Measurements from ENCODE around the gene PRKN.
"Not testable (repeated sequence)": the region's sequence is repeated elsewhere in the genome, so short reads cannot be mapped to it uniquely, and the experiment has no call there.

The PRKN gene

DNA sequence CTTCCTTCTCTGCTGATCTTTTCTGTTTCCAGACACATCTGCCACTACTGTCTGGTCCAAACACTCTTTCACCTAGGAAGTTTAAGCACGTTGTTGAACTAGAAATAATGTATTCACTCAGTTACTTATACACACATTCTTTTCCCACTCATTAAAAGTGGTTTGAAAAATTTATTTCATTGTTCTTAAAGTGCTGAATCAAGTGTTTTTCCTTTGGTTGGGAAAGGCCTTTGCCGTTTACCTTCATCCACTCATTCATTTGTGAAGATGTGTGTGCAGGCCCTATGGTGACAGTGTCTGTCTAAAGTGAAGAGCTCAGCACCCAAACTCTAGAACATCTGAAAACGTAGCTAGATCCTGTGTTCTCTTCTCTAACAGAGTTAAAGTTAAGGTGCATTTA, 1389.6 kb downstream of the PRKN start:
- no peak overlapping the region for H3K4me3 ChIP-seq (ENCODE audit: low read depth, low read length)
- TF ChIP-seq, protein P1, sequence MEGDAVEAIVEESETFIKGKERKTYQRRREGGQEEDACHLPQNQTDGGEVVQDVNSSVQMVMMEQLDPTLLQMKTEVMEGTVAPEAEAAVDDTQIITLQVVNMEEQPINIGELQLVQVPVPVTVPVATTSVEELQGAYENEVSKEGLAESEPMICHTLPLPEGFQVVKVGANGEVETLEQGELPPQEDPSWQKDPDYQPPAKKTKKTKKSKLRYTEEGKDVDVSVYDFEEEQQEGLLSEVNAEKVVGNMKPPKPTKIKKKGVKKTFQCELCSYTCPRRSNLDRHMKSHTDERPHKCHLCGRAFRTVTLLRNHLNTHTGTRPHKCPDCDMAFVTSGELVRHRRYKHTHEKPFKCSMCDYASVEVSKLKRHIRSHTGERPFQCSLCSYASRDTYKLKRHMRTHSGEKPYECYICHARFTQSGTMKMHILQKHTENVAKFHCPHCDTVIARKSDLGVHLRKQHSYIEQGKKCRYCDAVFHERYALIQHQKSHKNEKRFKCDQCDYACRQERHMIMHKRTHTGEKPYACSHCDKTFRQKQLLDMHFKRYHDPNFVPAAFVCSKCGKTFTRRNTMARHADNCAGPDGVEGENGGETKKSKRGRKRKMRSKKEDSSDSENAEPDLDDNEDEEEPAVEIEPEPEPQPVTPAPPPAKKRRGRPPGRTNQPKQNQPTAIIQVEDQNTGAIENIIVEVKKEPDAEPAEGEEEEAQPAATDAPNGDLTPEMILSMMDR (IDR thresholded peaks at IDR 0.05; ENCODE audit: low read depth, low read length), result no peak
- DNase-seq (ENCODE audit: low read depth, low spot score), result no peak
- in situ Hi-C loops (cut with HindIII; ENCODE audit: low sequenced_read_pairs), result no loop called here

DNA sequence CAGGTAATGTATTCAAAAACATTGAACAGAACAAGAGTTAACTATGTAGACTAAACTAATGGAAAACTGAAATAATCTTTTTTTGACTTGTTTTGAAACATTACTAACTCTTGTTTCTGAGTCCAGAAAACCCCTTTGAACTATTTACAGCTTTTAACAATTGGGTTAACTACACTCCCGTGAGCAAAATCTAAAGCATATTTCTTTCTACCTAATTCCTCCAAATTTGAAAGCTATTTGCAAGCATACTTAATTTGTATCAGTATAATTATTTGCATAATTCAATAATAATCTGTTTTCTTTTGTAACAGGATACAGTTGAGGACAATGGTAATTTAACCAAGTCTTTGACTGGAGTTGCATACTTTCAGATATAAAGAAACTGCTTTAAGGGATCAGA, 1391.1 kb downstream of the PRKN start:
- TF ChIP-seq, protein P1 (IDR thresholded peaks at IDR 0.05; ENCODE audit: low read depth, low read length), result no peak
- DNase-seq (ENCODE audit: low read depth, low spot score), result no peak
- in situ Hi-C loops (cut with HindIII; ENCODE audit: low sequenced_read_pairs), result no loop called here

GRCh38 chr6:161333410-161333809, 1394.2 kb downstream of the PRKN start:
- in situ Hi-C loops (cut with HindIII; ENCODE audit: low sequenced_read_pairs), result no loop called here

More for the DNA sequence above, 1391.1 kb downstream of the PRKN start:
- H3K4me3 ChIP-seq (ENCODE audit: low read depth, low read length), result no peak overlapping the region

GRCh38 chr6:161331402-161332081, 1396.0 kb downstream of the PRKN start:
- in situ Hi-C loops (cut with HindIII; ENCODE audit: low sequenced_read_pairs); H3K4me3 ChIP-seq (ENCODE audit: low read depth, low read length); DNase-seq (ENCODE audit: low read depth, low spot score): not testable (repeated sequence)

More at GRCh38 chr6:161333410-161333809, 1394.2 kb downstream of the PRKN start:
- TF ChIP-seq, protein P1 (IDR thresholded peaks at IDR 0.05; ENCODE audit: low read depth, low read length), result no peak
- no peak for DNase-seq (ENCODE audit: low read depth, low spot score)
- no peak overlapping the region for H3K4me3 ChIP-seq (ENCODE audit: low read depth, low read length)

DNA sequence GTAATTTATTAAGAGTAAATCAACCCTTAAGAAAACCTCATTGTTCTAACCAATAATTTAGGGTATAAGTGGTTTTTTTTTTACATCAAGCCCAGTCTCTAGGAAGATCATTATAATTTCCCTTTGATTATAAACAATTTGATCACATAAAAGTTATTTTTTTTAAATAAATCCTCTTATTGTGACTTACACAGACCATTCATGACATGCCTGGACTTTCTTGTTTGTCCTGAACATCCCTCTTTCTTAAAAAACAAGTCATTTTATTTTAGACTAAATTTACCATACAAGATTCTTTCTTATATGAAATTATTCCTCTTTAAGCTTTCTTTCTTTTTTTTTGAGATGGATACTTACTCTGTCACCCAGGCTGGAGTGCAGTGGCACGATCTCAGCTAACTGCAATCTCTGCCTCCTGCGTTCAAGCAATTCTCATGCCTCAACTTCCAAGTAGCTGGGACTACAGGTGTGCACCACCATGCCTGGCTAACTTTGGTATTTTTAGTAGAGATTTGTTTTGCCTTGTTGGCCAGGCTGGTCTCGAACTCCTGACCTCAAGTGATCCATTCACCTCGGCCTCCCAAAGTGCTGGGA, 1400.1 kb downstream of the PRKN start:
- TF ChIP-seq, protein P1 (IDR thresholded peaks at IDR 0.05; ENCODE audit: low read depth, low read length), result no peak
- peak; percentile 23 for DNase-seq (ENCODE audit: low read depth, low spot score)
- in situ Hi-C loops (cut with HindIII; ENCODE audit: low sequenced_read_pairs), result no loop called here
- H3K4me3 ChIP-seq (ENCODE audit: low read depth, low read length), result no peak overlapping the region

DNA sequence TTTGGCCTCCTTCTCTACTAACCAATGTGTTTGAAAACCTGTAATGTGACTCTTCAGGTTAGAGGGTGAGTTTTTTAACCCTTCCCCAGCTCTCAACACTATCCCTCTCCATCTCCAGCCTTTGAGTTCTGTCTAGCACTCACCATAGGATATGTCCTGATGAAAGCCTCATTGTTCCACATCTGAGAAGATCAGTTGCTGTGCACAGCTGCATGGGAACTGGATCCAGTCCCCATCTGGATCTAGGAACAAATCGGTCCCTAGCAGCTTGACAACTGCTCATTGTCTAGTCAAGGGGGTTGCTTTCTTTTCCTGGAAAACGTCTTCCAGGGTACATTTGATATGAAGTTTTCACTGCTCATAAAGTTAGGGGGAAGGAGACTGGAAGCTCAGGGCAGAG, 1408.3 kb downstream of the PRKN start:
- no peak overlapping the region for H3K4me3 ChIP-seq (ENCODE audit: low read depth, low read length)
- no peak for DNase-seq (ENCODE audit: low read depth, low spot score)
- in situ Hi-C loops (cut with HindIII; ENCODE audit: low sequenced_read_pairs), result no loop called here
- TF ChIP-seq, protein P1 (IDR thresholded peaks at IDR 0.05; ENCODE audit: low read depth, low read length), result no peak

DNA sequence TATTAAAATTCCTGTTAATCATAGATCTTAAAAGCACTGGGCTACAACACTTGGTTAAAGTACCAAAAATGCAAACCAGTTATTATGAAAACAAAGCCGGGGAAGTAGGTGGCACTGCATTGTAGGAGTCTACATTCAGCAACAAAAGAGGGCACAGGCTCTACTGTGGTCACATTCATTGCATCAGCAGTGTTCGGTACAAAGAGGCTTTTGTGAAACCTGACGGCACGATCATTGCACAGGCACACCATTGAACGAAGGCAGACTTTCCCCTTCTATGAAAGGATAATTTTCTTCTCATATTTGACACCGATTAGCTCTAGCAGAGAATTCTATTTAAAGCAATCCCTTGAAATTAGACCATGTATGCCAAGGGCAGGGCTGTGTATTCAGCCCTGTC, 1409.1 kb downstream of the PRKN start:
- no peak for DNase-seq (ENCODE audit: low read depth, low spot score)
- TF ChIP-seq, protein P1 (IDR thresholded peaks at IDR 0.05; ENCODE audit: low read depth, low read length), result no peak
- H3K4me3 ChIP-seq (ENCODE audit: low read depth, low read length), result no peak overlapping the region
- in situ Hi-C loops (cut with HindIII; ENCODE audit: low sequenced_read_pairs), result no loop called here

Data from astrocyte of the spinal cord (primary cell).